Keratinocyte (primary cell): Measurements from ENCODE around the gene PACSIN2.

ENCODE experiments used
- EZH2 ChIP-seq: IDR thresholded peaks from one replicate; pipeline ENCODE4 v1.6.1; 2012; ENCODE audit warnings: inconsistent platforms, mild to moderate bottlenecking, low read length, moderate library complexity
- TF ChIP-seq, protein P1 (sequence below), 3 experiments: IDR thresholded peaks in 1 of 3; conservative IDR thresholded peaks in 1 of 3; optimal IDR thresholded peaks in 1 of 3; 2 replicates in 2 of 3; 3 replicates in 1 of 3; pipeline versions ENCODE3 to v1.5.1; 2011; ENCODE audit warnings: low read length in 3 of 3, mild to moderate bottlenecking in 3 of 3, moderate library complexity in 2 of 3, control low read depth in 1 of 3, inconsistent platforms in 1 of 3; ENCODE audit not compliant: insufficient read depth in 2 of 3; ENCODE audit errors: extremely low read depth in 1 of 3

DNA sequence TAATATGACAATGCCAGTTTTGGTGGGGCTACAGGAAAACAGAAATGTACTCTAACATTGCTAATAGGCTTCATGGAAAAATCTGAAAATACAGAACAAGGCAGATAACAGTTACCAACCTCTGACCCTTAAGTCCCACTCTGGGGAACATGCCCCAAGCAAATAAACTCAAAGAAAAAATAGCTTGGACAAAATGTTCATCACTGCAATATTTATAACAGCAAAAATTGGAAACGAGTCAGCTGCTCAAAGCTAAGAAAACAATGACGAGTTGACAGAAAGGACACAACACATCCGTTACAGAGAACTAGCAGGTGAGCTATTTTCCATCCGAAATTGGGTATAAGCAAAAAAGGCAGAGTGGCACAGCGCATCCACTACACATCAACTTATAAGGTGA, 70.5 kb downstream of the PACSIN2 start:
- TF ChIP-seq, protein P1, sequence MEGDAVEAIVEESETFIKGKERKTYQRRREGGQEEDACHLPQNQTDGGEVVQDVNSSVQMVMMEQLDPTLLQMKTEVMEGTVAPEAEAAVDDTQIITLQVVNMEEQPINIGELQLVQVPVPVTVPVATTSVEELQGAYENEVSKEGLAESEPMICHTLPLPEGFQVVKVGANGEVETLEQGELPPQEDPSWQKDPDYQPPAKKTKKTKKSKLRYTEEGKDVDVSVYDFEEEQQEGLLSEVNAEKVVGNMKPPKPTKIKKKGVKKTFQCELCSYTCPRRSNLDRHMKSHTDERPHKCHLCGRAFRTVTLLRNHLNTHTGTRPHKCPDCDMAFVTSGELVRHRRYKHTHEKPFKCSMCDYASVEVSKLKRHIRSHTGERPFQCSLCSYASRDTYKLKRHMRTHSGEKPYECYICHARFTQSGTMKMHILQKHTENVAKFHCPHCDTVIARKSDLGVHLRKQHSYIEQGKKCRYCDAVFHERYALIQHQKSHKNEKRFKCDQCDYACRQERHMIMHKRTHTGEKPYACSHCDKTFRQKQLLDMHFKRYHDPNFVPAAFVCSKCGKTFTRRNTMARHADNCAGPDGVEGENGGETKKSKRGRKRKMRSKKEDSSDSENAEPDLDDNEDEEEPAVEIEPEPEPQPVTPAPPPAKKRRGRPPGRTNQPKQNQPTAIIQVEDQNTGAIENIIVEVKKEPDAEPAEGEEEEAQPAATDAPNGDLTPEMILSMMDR (optimal IDR thresholded peaks at IDR 0.05 in 1 of 3, IDR thresholded peaks at IDR 0.05 in 1 of 3, conservative IDR thresholded peaks at IDR 0.05 in 1 of 3; ENCODE audit: extremely low read depth in 1 of 3, insufficient read depth in 2 of 3, low read length in 3 of 3), result no peak
- no peak for TF ChIP-seq EZH2
